Loucy (cell line): Measurements from ENCODE around the gene FDCSP.

ENCODE experiments used
- H2AFZ ChIP-seq: fragments of 200-600 bp; sonication (generic); 2 replicates; pipeline ENCODE4 v1.6.0; 2016; ENCODE audit warnings: antibody characterized with exemption, mild to moderate bottlenecking, low read length, moderate library complexity
- H3F3A ChIP-seq: fragments of 200-600 bp; 2 replicates; pipeline ENCODE4 v1.6.0; 2016; ENCODE audit warnings: antibody characterized with exemption, low read depth, mild to moderate bottlenecking
- H3K27me3 ChIP-seq: fragments of 200-600 bp; sonication (generic); 2 replicates; pipeline ENCODE4 v1.6.1; 2014; ENCODE audit warnings: low read length, mild to moderate bottlenecking; ENCODE audit not compliant: insufficient read depth, poor library complexity, severe bottlenecking
- H3K36me3 ChIP-seq: fragments of 200-600 bp; sonication (generic); 2 replicates; pipeline ENCODE4 v1.6.1; 2016; ENCODE audit warnings: low read length; ENCODE audit not compliant: insufficient read depth
- H3K4me1 ChIP-seq: fragments of 200-600 bp; sonication (generic); 2 replicates; pipeline ENCODE4 v1.5.1; 2014; ENCODE audit warnings: low read length, mild to moderate bottlenecking; ENCODE audit not compliant: insufficient read depth, poor library complexity, severe bottlenecking
- H3K4me2 ChIP-seq: fragments of 200-600 bp; sonication (generic); 2 replicates; pipeline ENCODE4 v1.6.0; 2014; ENCODE audit warnings: antibody characterized with exemption, low read length, low read depth, mild to moderate bottlenecking; ENCODE audit not compliant: poor library complexity, severe bottlenecking
- H3K4me3 ChIP-seq: fragments of 200-600 bp; sonication (generic); 2 replicates; pipeline ENCODE4 v1.5.1; 2014; ENCODE audit warnings: low read length, mild to moderate bottlenecking, mixed read lengths; ENCODE audit not compliant: poor library complexity, severe bottlenecking
- H3K79me2 ChIP-seq: fragments of 200-600 bp; sonication (generic); 2 replicates; pipeline ENCODE4 v1.6.1; 2014; ENCODE audit warnings: low read length; ENCODE audit not compliant: insufficient read depth
- H3K9ac ChIP-seq: fragments of 200-600 bp; sonication (generic); 2 replicates; pipeline ENCODE4 v1.6.0; 2014; ENCODE audit warnings: mild to moderate bottlenecking, low read depth, low read length, moderate library complexity; ENCODE audit not compliant: poor library complexity, severe bottlenecking
- H3K9me2 ChIP-seq: fragments of 200-600 bp; sonication (generic); replicated peaks from 2 replicates; pipeline ENCODE4 v1.6.1; 2016; ENCODE audit warnings: low read depth, low read length, mixed read lengths
- H3K9me3 ChIP-seq: fragments of 200-600 bp; sonication (generic); 2 replicates; pipeline ENCODE4 v1.6.1; 2014; ENCODE audit warnings: mild to moderate bottlenecking, antibody characterized with exemption, low read length, low read depth; ENCODE audit not compliant: insufficient read depth
- H4K20me1 ChIP-seq: fragments of 200-600 bp; sonication (generic); 2 replicates; pipeline ENCODE4 v1.6.0; 2014; ENCODE audit warnings: antibody characterized with exemption, low read length, mild to moderate bottlenecking; ENCODE audit not compliant: insufficient read depth, poor library complexity, severe bottlenecking
- EZH2phosphoT487 ChIP-seq: fragments of 200-600 bp; IDR thresholded peaks from 2 replicates; pipeline ENCODE4 v1.6.1; 2018; ENCODE audit warnings: antibody characterized with exemption, mild to moderate bottlenecking, moderate library complexity, borderline replicate concordance
- TF ChIP-seq, protein P1 (sequence below): fragments of 200-600 bp; sonication (generic); conservative IDR thresholded peaks from 2 replicates; pipeline ENCODE4 v1.5.1; 2014; ENCODE audit warnings: mild to moderate bottlenecking, antibody characterized with exemption, low read length

The FDCSP gene

GRCh38 chr4:70225824-70226223 is at the start of gene FDCSP:
Gene FDCSP, plus strand, starts transcription at chr4:70226124. Its CDS starts 5,071 bp downstream, at chr4:70231195.
- no peaks in the 10 kb centered on the region for H3K4me1 ChIP-seq
- no peaks in the 10 kb centered on the region for H3K79me2 ChIP-seq
- H3K4me3 ChIP-seq = no peak within 1 kb of the TSS
- H3K27me3 ChIP-seq = no peaks in the 10 kb centered on the region
- H3K4me2 ChIP-seq = no peak within 1 kb of the TSS
- no peaks in the 10 kb centered on the region for H3K9me2 ChIP-seq
- H4K20me1 ChIP-seq = no peaks in the 10 kb centered on the region
- H3K9me3 ChIP-seq = no peaks in the 10 kb centered on the region
- H3K9ac ChIP-seq = no peak within 1 kb of the TSS
- no peaks in the 10 kb centered on the region for H3K36me3 ChIP-seq
- no peaks in the 10 kb centered on the region for H3F3A ChIP-seq
- no peak for TF ChIP-seq EZH2phosphoT487
- TF ChIP-seq, protein P1, sequence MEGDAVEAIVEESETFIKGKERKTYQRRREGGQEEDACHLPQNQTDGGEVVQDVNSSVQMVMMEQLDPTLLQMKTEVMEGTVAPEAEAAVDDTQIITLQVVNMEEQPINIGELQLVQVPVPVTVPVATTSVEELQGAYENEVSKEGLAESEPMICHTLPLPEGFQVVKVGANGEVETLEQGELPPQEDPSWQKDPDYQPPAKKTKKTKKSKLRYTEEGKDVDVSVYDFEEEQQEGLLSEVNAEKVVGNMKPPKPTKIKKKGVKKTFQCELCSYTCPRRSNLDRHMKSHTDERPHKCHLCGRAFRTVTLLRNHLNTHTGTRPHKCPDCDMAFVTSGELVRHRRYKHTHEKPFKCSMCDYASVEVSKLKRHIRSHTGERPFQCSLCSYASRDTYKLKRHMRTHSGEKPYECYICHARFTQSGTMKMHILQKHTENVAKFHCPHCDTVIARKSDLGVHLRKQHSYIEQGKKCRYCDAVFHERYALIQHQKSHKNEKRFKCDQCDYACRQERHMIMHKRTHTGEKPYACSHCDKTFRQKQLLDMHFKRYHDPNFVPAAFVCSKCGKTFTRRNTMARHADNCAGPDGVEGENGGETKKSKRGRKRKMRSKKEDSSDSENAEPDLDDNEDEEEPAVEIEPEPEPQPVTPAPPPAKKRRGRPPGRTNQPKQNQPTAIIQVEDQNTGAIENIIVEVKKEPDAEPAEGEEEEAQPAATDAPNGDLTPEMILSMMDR = no peak
- H2AFZ ChIP-seq = no peak within 1 kb of the TSS

DNA sequence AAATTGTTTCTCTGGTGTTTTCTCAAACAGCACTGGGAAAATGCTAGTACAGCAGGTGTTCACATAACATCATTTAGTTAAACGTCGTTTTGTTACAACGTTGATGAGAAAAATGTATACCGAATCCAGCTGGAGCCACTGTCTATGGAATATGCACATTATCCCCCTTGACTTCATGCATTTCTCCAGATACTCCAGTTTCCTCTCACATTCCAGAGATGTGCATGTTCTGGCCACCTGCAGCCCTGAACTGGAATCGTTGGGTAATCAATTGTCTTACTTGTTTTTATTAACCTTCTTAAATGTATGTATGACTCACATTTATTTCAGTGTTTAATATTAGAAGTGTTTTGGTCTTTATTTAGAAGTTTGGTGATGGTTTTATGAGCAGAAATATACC is 48.8 kb upstream of the FDCSP start:
- H3K79me2 ChIP-seq = no peaks in the 10 kb centered on the region
- no peak overlapping the region for H3K9ac ChIP-seq
- H3F3A ChIP-seq = no peaks in the 10 kb centered on the region
- H3K4me1 ChIP-seq = no peaks in the 10 kb centered on the region
- no peak for TF ChIP-seq EZH2phosphoT487
- TF ChIP-seq, protein P1 = no peak
- H3K36me3 ChIP-seq = no peaks in the 10 kb centered on the region
- H4K20me1 ChIP-seq = no peaks in the 10 kb centered on the region
- no peak overlapping the region for H3K4me2 ChIP-seq
- no peaks in the 10 kb centered on the region for H3K9me2 ChIP-seq
- H3K27me3 ChIP-seq = no peaks in the 10 kb centered on the region
- H3K9me3 ChIP-seq = no peaks in the 10 kb centered on the region
- no peak overlapping the region for H3K4me3 ChIP-seq
- H2AFZ ChIP-seq = no peak overlapping the region

DNA sequence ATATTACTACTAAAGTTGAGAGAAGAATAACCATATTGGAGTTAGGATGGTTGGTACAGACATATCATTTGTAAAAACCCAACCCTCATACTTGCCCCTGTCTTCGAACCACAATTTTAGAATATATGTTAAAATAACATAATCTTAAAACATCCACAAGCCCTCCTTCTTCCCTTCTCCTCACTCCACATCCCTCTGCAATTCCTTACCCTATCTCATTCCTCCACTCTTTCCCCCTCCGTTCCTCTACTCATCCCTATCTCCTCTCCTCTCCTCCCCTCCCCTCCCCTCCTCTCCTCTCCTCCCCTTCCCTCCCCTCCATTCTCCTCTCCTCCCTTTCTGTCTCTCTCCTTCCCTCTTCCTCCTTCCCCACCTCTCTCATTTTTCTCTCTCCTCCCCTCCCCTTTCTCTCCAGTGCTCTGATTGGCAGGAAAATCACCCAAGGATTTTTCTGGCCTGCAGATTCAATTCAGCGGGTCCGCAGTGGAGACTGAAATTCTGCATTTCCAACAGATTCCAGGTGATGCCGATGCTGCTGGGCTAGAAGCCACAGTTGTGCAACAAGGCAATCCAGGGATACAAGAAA is 47.8 kb upstream of the FDCSP start:
- H3K9me2 ChIP-seq = no peaks in the 10 kb centered on the region
- H2AFZ ChIP-seq = no peak overlapping the region
- no peak for TF ChIP-seq EZH2phosphoT487
- TF ChIP-seq, protein P1 = no peak
- H3K4me3 ChIP-seq = no peak overlapping the region
- H3K79me2 ChIP-seq = no peaks in the 10 kb centered on the region
- H3K4me2 ChIP-seq = no peak overlapping the region
- H3K27me3 ChIP-seq = no peaks in the 10 kb centered on the region
- H3K9ac ChIP-seq = no peak overlapping the region
- H3K9me3 ChIP-seq = no peaks in the 10 kb centered on the region
- no peaks in the 10 kb centered on the region for H3K4me1 ChIP-seq
- no peaks in the 10 kb centered on the region for H4K20me1 ChIP-seq
- H3K36me3 ChIP-seq = no peaks in the 10 kb centered on the region
- H3F3A ChIP-seq = no peaks in the 10 kb centered on the region
